DND-41 (cell line): Measurements from ENCODE around the gene KNDC1.

Source experiments
- ATAC-seq: fragments of 200-7000 bp; cut with Tn5 transposase; 3 replicates; pipeline ENCODE4 v1.9.1; 2021; ENCODE audit warnings: low read depth; ENCODE audit not compliant: insufficient read depth
- DNase-seq: peaks from one replicate; pipeline ENCODE4 v3.0.0-alpha.2; 2020
- H2AFZ ChIP-seq: 2 replicates; pipeline ENCODE4 v1.6.0; 2012; ENCODE audit warnings: low read depth, low read length
- H3K27ac ChIP-seq: 2 replicates; pipeline ENCODE4 v1.5.1; 2012; ENCODE audit warnings: low read length, inconsistent platforms
- H3K27me3 ChIP-seq: fragments of 200-600 bp; sonication (generic); 2 replicates; pipeline ENCODE4 v1.6.0; 2012; ENCODE audit warnings: low read length, mild to moderate bottlenecking, inconsistent platforms; ENCODE audit not compliant: insufficient read depth, poor library complexity
- H3K36me3 ChIP-seq: 2 replicates; pipeline ENCODE4 v1.5.1; 2012; ENCODE audit warnings: low read length, inconsistent platforms; ENCODE audit not compliant: insufficient read depth
- H3K4me1 ChIP-seq: 2 replicates; pipeline ENCODE4 v1.5.1; 2012; ENCODE audit warnings: mild to moderate bottlenecking, low read length; ENCODE audit not compliant: insufficient read depth
- H3K4me2 ChIP-seq: 2 replicates; pipeline ENCODE4 v1.6.0; 2012; ENCODE audit warnings: mild to moderate bottlenecking, moderate library complexity, low read length, inconsistent platforms; ENCODE audit not compliant: insufficient read depth
- H3K4me3 ChIP-seq, 2 experiments: fragments of 200-600 bp in 1 of 2; shearing (Covaris generic) in 1 of 2; 2 replicates each; pipeline ENCODE4 v1.5.1; 2012 to 2016; ENCODE audit warnings: inconsistent platforms in 2 of 2, low read length in 2 of 2, mild to moderate bottlenecking in 2 of 2, low read depth in 1 of 2, moderate library complexity in 1 of 2
- H3K79me2 ChIP-seq: 2 replicates; pipeline ENCODE4 v1.6.0; 2012; ENCODE audit warnings: low read length, inconsistent platforms; ENCODE audit not compliant: insufficient read depth
- H3K9ac ChIP-seq: 2 replicates; pipeline ENCODE4 v1.6.0; 2012; ENCODE audit warnings: low read depth, mild to moderate bottlenecking, inconsistent platforms, low read length, moderate library complexity
- H3K9me3 ChIP-seq: 2 replicates; pipeline ENCODE4 v1.5.1; 2012; ENCODE audit warnings: low read length, moderate library complexity, mild to moderate bottlenecking, inconsistent platforms; ENCODE audit not compliant: insufficient read depth, severe bottlenecking
- H4K20me1 ChIP-seq: 2 replicates; pipeline ENCODE4 v1.6.0; 2012; ENCODE audit warnings: low read length; ENCODE audit not compliant: insufficient read depth
- CTCF ChIP-seq: IDR thresholded peaks from 2 replicates; pipeline ENCODE4 v1.5.1; 2012; ENCODE audit warnings: borderline replicate concordance, low read length, moderate library complexity, mild to moderate bottlenecking; ENCODE audit not compliant: poor library complexity, severe bottlenecking; ENCODE audit errors: extremely low read depth
- EZH2 ChIP-seq: IDR thresholded peaks from 3 replicates; pipeline ENCODE4 v1.6.1; 2012; ENCODE audit warnings: borderline replicate concordance, low read depth, mild to moderate bottlenecking, moderate library complexity, low read length, inconsistent platforms; ENCODE audit not compliant: severe bottlenecking

The KNDC1 gene

GRCh38 chr10:133194151-133194550, 34.1 kb downstream of the KNDC1 start:
- DNase-seq (no peak), ATAC-seq (no peak)

GRCh38 chr10:133195096-133195495, 35.1 kb downstream of the KNDC1 start:
- H3K79me2 ChIP-seq = no peaks in the 10 kb centered on the region
- ATAC-seq (no peak), DNase-seq (no peak)
- TF ChIP-seq EZH2 = no peak
- no peak for TF ChIP-seq CTCF
- H3K9ac ChIP-seq = no peak overlapping the region
- no peaks in the 10 kb centered on the region for H3K9me3 ChIP-seq
- H3K36me3 ChIP-seq = no peaks in the 10 kb centered on the region
- no peak overlapping the region for H3K4me2 ChIP-seq
- H2AFZ ChIP-seq = no peak overlapping the region
- peaks cover 3% of the 10 kb centered on the region for H3K27me3 ChIP-seq
- no peak overlapping the region for H3K27ac ChIP-seq
- no peaks in the 10 kb centered on the region; the same call in 1 of the 2 replicates for H4K20me1 ChIP-seq
- H3K4me3 ChIP-seq = no peak overlapping the region
- no peaks in the 10 kb centered on the region for H3K4me1 ChIP-seq

More at GRCh38 chr10:133194151-133194550, 34.1 kb downstream of the KNDC1 start:
- Histone ChIP-seq H4K20me1 (no peaks in the 10 kb centered on the region; the same call in 1 of the 2 replicates), H3K9ac (no peak overlapping the region), H2AFZ (no peak overlapping the region), H3K27me3 (peaks cover 3% of the 10 kb centered on the region), H3K4me2 (no peak overlapping the region), H3K9me3 (no peaks in the 10 kb centered on the region), H3K4me3 (no peak overlapping the region), H3K4me1 (no peaks in the 10 kb centered on the region), H3K27ac (no peak overlapping the region), H3K79me2 (no peaks in the 10 kb centered on the region), H3K36me3 (no peaks in the 10 kb centered on the region)
- no peak for TF ChIP-seq EZH2
- TF ChIP-seq CTCF = no peak

GRCh38 chr10:133195611-133196010, 35.6 kb downstream of the KNDC1 start:
- Histone ChIP-seq H3K27ac (no peak overlapping the region), H3K9ac (no peak overlapping the region), H3K36me3 (no peaks in the 10 kb centered on the region), H3K4me1 (no peaks in the 10 kb centered on the region), H3K9me3 (no peaks in the 10 kb centered on the region), H3K27me3 (peaks cover 3% of the 10 kb centered on the region), H3K79me2 (no peaks in the 10 kb centered on the region), H3K4me3 (no peak overlapping the region), H2AFZ (no peak overlapping the region), H4K20me1 (no peaks in the 10 kb centered on the region; the same call in 1 of the 2 replicates), H3K4me2 (no peak overlapping the region)
- no peak for TF ChIP-seq EZH2
- no peak for TF ChIP-seq CTCF
- DNase-seq (no peak), ATAC-seq (no peak)
